ENCODE results near the gene HPCA. TPM values are rescaled to one million over a fixed set of nuclear protein-coding genes. Genes with fewer than 3 reads are reported as not detected.
"Not testable (repeated sequence)": the region's sequence is repeated elsewhere in the genome, so short reads cannot be mapped to it uniquely, and the experiment has no call there.

HPCA gene
- total RNA-seq, 6 experiments from 2014 or later = not detected

- peaks cover 0 to 13% (median 2%) of the 10 kb centered on the region in 4 donors for H3K4me1 ChIP-seq
Measured at GRCh38 chr1:32904797-32905196, 18.5 kb downstream of the HPCA start.

GRCh38 chr1:32905588-32905987 is 19.3 kb downstream of the HPCA start:
- WGBS (ENCODE audit: insufficient coverage, low coverage, low lambda C conversion rate, missing lambda C conversion rate) = 65% methylated on average over 5 of the region's 10 CpGs
- H3K27ac ChIP-seq; intact Hi-C loops (cut with DNase I): not testable (repeated sequence)

More at GRCh38 chr1:32904797-32905196, 18.5 kb downstream of the HPCA start:
- intact Hi-C loops (cut with DNase I) = no loop called here
- no peak for ATAC-seq
- Histone ChIP-seq H3K27me3 (no peaks in the 10 kb centered on the region), H3K27ac (no peak overlapping the region), H3K36me3 (no peaks in the 10 kb centered on the region), H3K4me3 (no peak overlapping the region), H3K9me3 (no peaks in the 10 kb centered on the region)
- 21% methylated on average over 2 of the region's 2 CpGs for WGBS (ENCODE audit: insufficient coverage, low coverage, low lambda C conversion rate, missing lambda C conversion rate)
- TF ChIP-seq, protein P1, sequence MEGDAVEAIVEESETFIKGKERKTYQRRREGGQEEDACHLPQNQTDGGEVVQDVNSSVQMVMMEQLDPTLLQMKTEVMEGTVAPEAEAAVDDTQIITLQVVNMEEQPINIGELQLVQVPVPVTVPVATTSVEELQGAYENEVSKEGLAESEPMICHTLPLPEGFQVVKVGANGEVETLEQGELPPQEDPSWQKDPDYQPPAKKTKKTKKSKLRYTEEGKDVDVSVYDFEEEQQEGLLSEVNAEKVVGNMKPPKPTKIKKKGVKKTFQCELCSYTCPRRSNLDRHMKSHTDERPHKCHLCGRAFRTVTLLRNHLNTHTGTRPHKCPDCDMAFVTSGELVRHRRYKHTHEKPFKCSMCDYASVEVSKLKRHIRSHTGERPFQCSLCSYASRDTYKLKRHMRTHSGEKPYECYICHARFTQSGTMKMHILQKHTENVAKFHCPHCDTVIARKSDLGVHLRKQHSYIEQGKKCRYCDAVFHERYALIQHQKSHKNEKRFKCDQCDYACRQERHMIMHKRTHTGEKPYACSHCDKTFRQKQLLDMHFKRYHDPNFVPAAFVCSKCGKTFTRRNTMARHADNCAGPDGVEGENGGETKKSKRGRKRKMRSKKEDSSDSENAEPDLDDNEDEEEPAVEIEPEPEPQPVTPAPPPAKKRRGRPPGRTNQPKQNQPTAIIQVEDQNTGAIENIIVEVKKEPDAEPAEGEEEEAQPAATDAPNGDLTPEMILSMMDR (IDR thresholded peaks at IDR 0.05) = no peak
- no peak for TF ChIP-seq POLR2A (IDR thresholded peaks at IDR 0.05)
- no peak for DNase-seq

GRCh38 chr1:32906654-32907053 is 20.4 kb downstream of the HPCA start:
- no peaks in the 10 kb centered on the region for H3K27me3 ChIP-seq
- peaks cover 0 to 11% (median 2%) of the 10 kb centered on the region in 4 donors for H3K4me1 ChIP-seq
- no peaks in the 10 kb centered on the region for H3K36me3 ChIP-seq
- no peak overlapping the region for H3K4me3 ChIP-seq
- ATAC-seq (no peak), DNase-seq (no peak)
- TF ChIP-seq POLR2A (IDR thresholded peaks at IDR 0.05) = no peak
- TF ChIP-seq, protein P1 (IDR thresholded peaks at IDR 0.05) = no peak
- intact Hi-C loops (cut with DNase I) = no loop called here
- no peak overlapping the region for H3K27ac ChIP-seq
- no peaks in the 10 kb centered on the region for H3K9me3 ChIP-seq
- 75% methylated on average over 5 of the region's 7 CpGs for WGBS (ENCODE audit: insufficient coverage, low coverage, low lambda C conversion rate, missing lambda C conversion rate)

More at GRCh38 chr1:32905588-32905987, 19.3 kb downstream of the HPCA start:
- not testable (repeated sequence) for H3K36me3 ChIP-seq, H3K27me3 ChIP-seq, ATAC-seq, H3K4me3 ChIP-seq, DNase-seq, H3K9me3 ChIP-seq
- H3K4me1 ChIP-seq = peaks cover 0 to 13% (median 2%) of the 10 kb centered on the region in 4 donors

DNA sequence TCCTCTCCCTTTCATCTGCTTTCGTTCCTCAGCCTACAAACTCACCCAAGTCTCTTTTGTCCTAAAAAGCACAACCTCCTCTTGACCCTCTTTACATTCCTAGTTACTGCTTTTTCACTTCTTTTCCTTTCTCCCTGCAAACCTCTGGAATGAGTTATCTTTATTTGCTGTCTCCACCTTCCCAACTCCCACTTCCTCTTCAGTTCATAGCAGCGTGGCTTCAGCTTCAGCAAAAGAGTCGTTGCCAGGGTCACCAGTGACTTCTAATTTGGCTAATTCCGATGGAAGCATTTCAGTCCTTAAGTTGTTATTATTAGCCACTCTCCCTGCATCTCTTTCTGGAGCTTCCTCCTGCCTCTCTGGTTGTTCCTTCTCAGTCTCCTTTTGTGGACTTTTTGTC is 21.1 kb downstream of the HPCA start:
- Histone ChIP-seq H3K27me3 (no peaks in the 10 kb centered on the region), H3K9me3 (no peaks in the 10 kb centered on the region), H3K27ac (no peak overlapping the region), H3K4me3 (no peak overlapping the region), H3K36me3 (no peaks in the 10 kb centered on the region), H3K4me1 (peaks cover 0 to 11% (median 2%) of the 10 kb centered on the region in 4 donors)
- intact Hi-C loops (cut with DNase I) = no loop called here
- ATAC-seq (no peak), DNase-seq (no peak)
- WGBS (ENCODE audit: insufficient coverage, low coverage, low lambda C conversion rate, missing lambda C conversion rate) = 26% methylated on average over 4 of the region's 4 CpGs
- TF ChIP-seq, protein P1 (IDR thresholded peaks at IDR 0.05) = no peak

- TF ChIP-seq POLR2A (IDR thresholded peaks at IDR 0.05) = no peak
- TF ChIP-seq, protein P1 (IDR thresholded peaks at IDR 0.05) = no peak
- DNase-seq (no peak), ATAC-seq (no peak)
- Histone ChIP-seq H3K27me3 (no peaks in the 10 kb centered on the region), H3K4me3 (no peak overlapping the region), H3K9me3 (no peaks in the 10 kb centered on the region), H3K27ac (no peak overlapping the region), H3K36me3 (no peaks in the 10 kb centered on the region), H3K4me1 (no peaks in the 10 kb centered on the region)
- WGBS (ENCODE audit: insufficient coverage, low coverage, low lambda C conversion rate, missing lambda C conversion rate) = 76% methylated on average over 5 of the region's 5 CpGs
- intact Hi-C loops (cut with DNase I) = no loop called here
Measured at GRCh38 chr1:32910319-32910718, 24.0 kb downstream of the HPCA start.
